HCT116 (cell line): ENCODE results near the gene PIGW. TPM values are rescaled to one million over a fixed set of nuclear protein-coding genes. Genes with fewer than 3 reads are reported as not detected.

Source experiments
- ATAC-seq: fragments of 200-7000 bp; cut with Tn5 transposase; 2 replicates; pipeline ENCODE4 v1.9.1; 2020; ENCODE audit warnings: mild to moderate bottlenecking, moderate library complexity
- BruUV-seq: library from RNA; stranded (reverse); fragments of 400-500 nt; replicated peaks from 2 replicates; lab custom pipeline; 2021; lab: Mats Ljungman, UMichigan
- CTCF ChIA-PET: fragments of 300-600 bp; sonication (Branson Sonifier 250); formaldehyde crosslinking; loops from one replicate; lab custom pipeline; 2021; ENCODE audit warnings: antibody characterized with exemption; lab: Charles Lee
- POLR2A ChIA-PET: fragments of 300-600, 350-600 bp; sonication (Branson Sonifier 250); formaldehyde crosslinking; loops from one replicate; lab custom pipeline; 2021; ENCODE audit warnings: antibody characterized with exemption; lab: Charles Lee
- RAD21 ChIA-PET, 2 experiments: fragments of 300-600 bp; sonication (Branson Sonifier 250); formaldehyde crosslinking; loops; one replicate each; lab custom pipeline; 2023; ENCODE audit warnings: low total read pairs in 2 of 2; ENCODE audit not compliant: uncharacterized antibody in 2 of 2, unreplicated experiment in 2 of 2, low non-redundant PET in 1 of 2; lab: Charles Lee
- DNase-seq: peaks from one replicate; pipeline ENCODE4 v3.0.0-alpha.2; 2010; ENCODE audit warnings: low read depth, low spot score
- H2AFZ ChIP-seq: fragments of 200-600 bp; shearing (Covaris generic), sonication (generic); 2 replicates; pipeline ENCODE4 v1.6.1; 2017; ENCODE audit warnings: low read depth, mixed run types, mixed read lengths, antibody characterized with exemption, low read length; ENCODE audit not compliant: poor library complexity, severe bottlenecking
- H3K27ac ChIP-seq: 2 replicates; pipeline ENCODE4 v1.5.1; 2012; ENCODE audit warnings: low read depth, low read length
- H3K27me3 ChIP-seq: fragments of 200-600 bp; sonication (generic); 2 replicates; pipeline ENCODE4 v1.6.1; 2016; ENCODE audit warnings: mixed run types, low read length, mixed read lengths; ENCODE audit not compliant: insufficient read depth
- H3K36me3 ChIP-seq, 2 experiments: fragments of 200-500 bp in 1 of 2; fragments of 200-600 bp in 1 of 2; sonication (Bioruptor generic) in 1 of 2; sonication (generic) in 1 of 2; 2 replicates each; pipeline versions ENCODE4 v1.5.1 to v1.6.1; 2014 to 2016; ENCODE audit warnings: low read length in 2 of 2, inconsistent platforms in 1 of 2, mixed read lengths in 1 of 2, mixed run types in 1 of 2; ENCODE audit not compliant: insufficient read depth in 2 of 2, control insufficient read depth in 1 of 2
- H3K4me1 ChIP-seq, 2 experiments: fragments of 200-600 bp in 1 of 2; sonication (generic) in 1 of 2; 2 replicates each; pipeline versions ENCODE4 v1.5.1 to v1.6.1; 2012 to 2017; ENCODE audit warnings: low read length in 2 of 2, inconsistent platforms in 1 of 2, mild to moderate bottlenecking in 1 of 2, mixed read lengths in 1 of 2, mixed run types in 1 of 2, moderate library complexity in 1 of 2; ENCODE audit not compliant: insufficient read depth in 2 of 2, control insufficient read depth in 1 of 2
- H3K4me2 ChIP-seq: fragments of 200-600 bp; sonication (generic); 2 replicates; pipeline ENCODE4 v1.6.1; 2017; ENCODE audit warnings: mixed run types, low read length, mixed read lengths
- H3K4me3 ChIP-seq, 2 experiments: fragments of 200-600 bp in 1 of 2; sonication (generic) in 1 of 2; replicated peaks in 1 of 2; 2 replicates each; pipeline ENCODE4 v1.5.1; 2011 to 2016; ENCODE audit warnings: low read length in 2 of 2, control low read depth in 1 of 2, low read depth in 1 of 2, mild to moderate bottlenecking in 1 of 2, mixed read lengths in 1 of 2, mixed run types in 1 of 2
- H3K79me2 ChIP-seq: fragments of 200-600 bp; sonication (generic); 2 replicates; pipeline ENCODE4 v1.6.1; 2017; ENCODE audit warnings: mild to moderate bottlenecking, mixed run types, low read length, moderate library complexity, mixed read lengths; ENCODE audit not compliant: insufficient read depth
- H3K9ac ChIP-seq: fragments of 200-600 bp; sonication (generic); 2 replicates; pipeline ENCODE4 v1.6.1; 2016; ENCODE audit warnings: low read length, mixed read lengths
- H3K9me2 ChIP-seq: fragments of 200-600 bp; sonication (generic), shearing (Covaris generic); 2 replicates; pipeline ENCODE4 v1.6.1; 2017; ENCODE audit warnings: mixed run types, mild to moderate bottlenecking, moderate library complexity; ENCODE audit not compliant: insufficient read depth
- H3K9me3 ChIP-seq, 2 experiments: fragments of 200-500 bp in 1 of 2; fragments of 200-600 bp in 1 of 2; sonication (Bioruptor generic) in 1 of 2; sonication (generic) in 1 of 2; 2 replicates each; pipeline ENCODE4 v1.6.1; 2014 to 2017; ENCODE audit warnings: low read length in 2 of 2, mixed read lengths in 2 of 2, inconsistent platforms in 1 of 2, low read depth in 1 of 2, mild to moderate bottlenecking in 1 of 2, mixed run types in 1 of 2, moderate library complexity in 1 of 2; ENCODE audit not compliant: control insufficient read depth in 1 of 2, insufficient read depth in 1 of 2
- H4K20me1 ChIP-seq: fragments of 200-600 bp; sonication (generic), shearing (Covaris generic); 2 replicates; pipeline ENCODE4 v1.6.1; 2017; ENCODE audit warnings: mixed run types, mild to moderate bottlenecking, moderate library complexity; ENCODE audit not compliant: insufficient read depth
- ATF3 ChIP-seq: IDR thresholded peaks from 2 replicates; pipeline ENCODE4 v1.6.1; 2012
- CBX3 ChIP-seq: IDR thresholded peaks from 2 replicates; pipeline ENCODE4 v1.6.1; 2012; ENCODE audit warnings: low read depth
- CEBPB ChIP-seq: IDR thresholded peaks from 2 replicates; pipeline ENCODE4 v1.6.1; 2012; ENCODE audit warnings: low read depth
- EGR1 ChIP-seq: IDR thresholded peaks from 2 replicates; pipeline ENCODE4 v1.6.1; 2012; ENCODE audit warnings: low read depth
- ELF1 ChIP-seq: IDR thresholded peaks from 2 replicates; pipeline ENCODE4 v1.6.1; 2012; ENCODE audit warnings: low read depth, borderline replicate concordance
- EZH2 ChIP-seq: fragments of 200-600 bp; sonication (generic); IDR thresholded peaks from 2 replicates; pipeline ENCODE4 v1.6.1; 2017; ENCODE audit warnings: antibody characterized with exemption, mixed run types
- EZH2phosphoT487 ChIP-seq: fragments of 200-600 bp; IDR thresholded peaks from 2 replicates; pipeline ENCODE4 v1.6.1; 2018; ENCODE audit warnings: antibody characterized with exemption, borderline replicate concordance
- FOSL1 ChIP-seq: IDR thresholded peaks from 2 replicates; pipeline ENCODE4 v1.6.1; 2012; ENCODE audit warnings: low read depth
- JUND ChIP-seq: IDR thresholded peaks from 2 replicates; pipeline ENCODE4 v1.6.1; 2012
- MAX ChIP-seq: IDR thresholded peaks from 2 replicates; pipeline ENCODE4 v1.6.1; 2012
- POLR2A ChIP-seq: IDR thresholded peaks from 2 replicates; pipeline ENCODE4 v1.7.0; 2011; ENCODE audit warnings: borderline replicate concordance; ENCODE audit not compliant: insufficient read depth, insufficient read length; ENCODE audit errors: extremely low read depth
- POLR2AphosphoS5 ChIP-seq: IDR thresholded peaks from 2 replicates; pipeline ENCODE4 v1.6.1; 2011; ENCODE audit warnings: mild to moderate bottlenecking, low read depth, low read length, moderate library complexity
- REST ChIP-seq: IDR thresholded peaks from 2 replicates; pipeline ENCODE4 v1.6.1; 2012; ENCODE audit warnings: low read depth
- SIN3A ChIP-seq: IDR thresholded peaks from 2 replicates; pipeline ENCODE4 v1.6.1; 2012; ENCODE audit warnings: low read depth
- SP1 ChIP-seq: IDR thresholded peaks from 2 replicates; pipeline ENCODE4 v1.6.1; 2012; ENCODE audit warnings: low read depth
- SRF ChIP-seq: IDR thresholded peaks from 2 replicates; pipeline ENCODE4 v1.6.1; 2012; ENCODE audit warnings: low read depth
- YY1 ChIP-seq: IDR thresholded peaks from 2 replicates; pipeline ENCODE4 v1.6.1; 2011; ENCODE audit warnings: low read length, low read depth, moderate library complexity, mild to moderate bottlenecking; ENCODE audit not compliant: insufficient replicate concordance; ENCODE audit errors: extremely low read depth
- ZBTB33 ChIP-seq: IDR thresholded peaks from 2 replicates; pipeline ENCODE4 v1.6.1; 2011; ENCODE audit warnings: mild to moderate bottlenecking, low read length, moderate library complexity; ENCODE audit not compliant: insufficient replicate concordance; ENCODE audit errors: extremely low read depth
- ZFX ChIP-seq: fragments of 450-650 bp; IDR thresholded peaks from 2 replicates; pipeline ENCODE4 v1.6.1; 2017
- ZNF274 ChIP-seq: fragments of 200-500 bp; sonication (Bioruptor generic); IDR thresholded peaks from 2 replicates; pipeline ENCODE4 v1.6.1; 2014; ENCODE audit warnings: mild to moderate bottlenecking, low read depth, low read length, inconsistent platforms
- intact Hi-C: fragments of 100-400 bp; cut with micrococcal nuclease; formaldehyde crosslinking; loops from 2 replicates; pipeline ENCODE4 v1.10.0; 2022
- total RNA-seq: library from RNA; stranded (reverse); gene quantifications from one replicate; pipeline ENCODE4 v1.2.1, GENCODE V29; 2021; ENCODE audit not compliant: unreplicated experiment

Gene PIGW
- total RNA-seq, 1 experiment from 2014 or later, result 16.4 TPM

GRCh38 chr17:36523113-36523512 is 11.7 kb upstream of the PIGW start:
- H4K20me1 ChIP-seq, result peaks cover 9% of the 10 kb centered on the region; the same call in 1 of the 2 replicates
- no peak overlapping the region for H3K9ac ChIP-seq
- no peak overlapping the region for H3K4me3 ChIP-seq
- H3K9me3 ChIP-seq, result no peaks in the 10 kb centered on the region
- BruUV-seq, result no TSS peak
- H3K4me1 ChIP-seq, result no peaks in the 10 kb centered on the region; a peak in 1 of 4 replicates
- no peak for ATAC-seq
- intact Hi-C loops, result no loop called here
- H3K36me3 ChIP-seq, result peaks cover 46 to 54% of the 10 kb centered on the region in 2 experiments
- TF ChIP-seq SP1 (no peak), ZNF274 (no peak), ZFX (no peak), ATF3 (no peak), POLR2AphosphoS5 (no peak), EGR1 (no peak), ZBTB33 (no peak), SRF (no peak), POLR2A (no peak), MAX (no peak), REST (no peak), CBX3 (no peak), YY1 (no peak), ELF1 (no peak), CEBPB (no peak), EZH2 (no peak), SIN3A (no peak), EZH2phosphoT487 (no peak), JUND (no peak), FOSL1 (no peak)
- H3K27ac ChIP-seq, result no peak overlapping the region
- no peaks in the 10 kb centered on the region for H3K9me2 ChIP-seq
- POLR2A ChIA-PET, result interaction anchor here (1.0 kb wide), 1 partner anchor 11 kb away, joined by 4 read pairs; the partner anchor contains the start of genes MYO19 and PIGW
- RAD21 ChIA-PET, result no interaction called here
- no peak for DNase-seq
- no peak overlapping the region for H3K4me2 ChIP-seq
- no peaks in the 10 kb centered on the region for H3K27me3 ChIP-seq
- CTCF ChIA-PET, result interaction anchor here (2.0 kb wide), 1 partner anchor 11 kb away, joined by 8 read pairs; the partner anchor contains the start of genes MYO19 and PIGW
- peaks cover 45% of the 10 kb centered on the region for H3K79me2 ChIP-seq
- no peak overlapping the region for H2AFZ ChIP-seq
